Tibial nerve (tissue), 3 donors: Measurements from ENCODE around the gene PIEZO2.

Experiments
- CTCF ChIP-seq, 5 experiments: fragments of 200-600 bp in 3 of 5; fragments of 450-650 bp in 2 of 5; sonication (generic) in 3 of 5; IDR thresholded peaks; one replicate each; pipeline ENCODE4 v1.5.1; 2016 to 2019; ENCODE audit warnings: antibody characterized with exemption in 5 of 5, mild to moderate bottlenecking in 3 of 5, moderate library complexity in 2 of 5
- POLR2A ChIP-seq, 2 donors: fragments of 450-650 bp; IDR thresholded peaks; one replicate each; pipeline ENCODE4 v1.6.1; 2017; ENCODE audit warnings: antibody characterized with exemption in 2 of 2, mild to moderate bottlenecking in 2 of 2, moderate library complexity in 2 of 2

- TF ChIP-seq POLR2A (IDR thresholded peaks at IDR 0.05) (no peak), CTCF (IDR thresholded peaks at IDR 0.05) (no peak)
Observed at GRCh38 chr18:11002277-11002676, 147.1 kb downstream of the PIEZO2 start.
